Activated CD8-positive, alpha-beta T cell treated with anti-CD3 and anti-CD28 coated beads for 36 hours (primary cell): ENCODE measurements around the gene FZD2. TPM values are rescaled to one million over a fixed set of nuclear protein-coding genes. Genes with fewer than 3 reads are reported as not detected.

ENCODE experiments used
- ATAC-seq: fragments of 200-7000 bp; cut with Tn5 transposase; one replicate; pipeline ENCODE4 v1.10.0; 2021; ENCODE audit warnings: mild to moderate bottlenecking, moderate library complexity
- CTCF ChIA-PET: fragments of 350-600 bp; sonication (Branson Sonifier 250); formaldehyde crosslinking; loops from one replicate; lab custom pipeline; 2021; ENCODE audit warnings: antibody characterized with exemption; lab: Charles Lee
- POLR2A ChIA-PET: fragments of 350-600 bp; sonication (Branson Sonifier 250); formaldehyde crosslinking; loops from one replicate; lab custom pipeline; 2021; ENCODE audit warnings: antibody characterized with exemption; lab: Charles Lee
- DNase-seq: peaks from one replicate; pipeline ENCODE4 v3.0.0-alpha.2; 2020
- H3K27ac Mint-ChIP-seq: one replicate; pipeline ENCODE4 v1.8.0; 2021; ENCODE audit warnings: mild to moderate bottlenecking, mixed read lengths
- H3K27me3 Mint-ChIP-seq: one replicate; pipeline ENCODE4 v1.8.0; 2021; ENCODE audit warnings: mixed read lengths
- H3K36me3 Mint-ChIP-seq: one replicate; pipeline ENCODE4 v1.8.0; 2021; ENCODE audit warnings: low read depth, mixed read lengths
- H3K4me1 Mint-ChIP-seq: one replicate; pipeline ENCODE4 v1.8.0; 2021; ENCODE audit warnings: low read depth, mixed read lengths
- H3K4me3 Mint-ChIP-seq: one replicate; pipeline ENCODE4 v1.8.0; 2021; ENCODE audit warnings: mild to moderate bottlenecking, moderate library complexity, mixed read lengths
- H3K9me3 Mint-ChIP-seq: one replicate; pipeline ENCODE4 v1.8.0; 2021; ENCODE audit warnings: mixed read lengths
- CTCF ChIP-seq: fragments of 200-600 bp; IDR thresholded peaks from one replicate; pipeline ENCODE4 v1.8.0; 2022; ENCODE audit warnings: antibody characterized with exemption, mild to moderate bottlenecking
- intact Hi-C: fragments of 100-400 bp; cut with micrococcal nuclease; formaldehyde crosslinking; loops from one replicate; pipeline ENCODE4 v1.10.0; 2022
- total RNA-seq, 2 experiments: library from RNA; stranded (reverse); gene quantifications; one replicate each; pipeline ENCODE4 v1.2.3, GENCODE V29; 2021

Gene FZD2
- total RNA-seq, 2 experiments from 2014 or later = 0.16 to 0.22 TPM

GRCh38 chr17:44568945-44569858 lies 11.9 kb downstream of the FZD2 start:
- Mint-ChIP-seq H3K4me1 (peaks cover 5% of the 10 kb centered on the region), H3K4me3 (no peak overlapping the region), H3K9me3 (peaks cover 6% of the 10 kb centered on the region), H3K27me3 (peaks cover 18% of the 10 kb centered on the region), H3K36me3 (peaks cover 3% of the 10 kb centered on the region), H3K27ac (no peak overlapping the region)
- ATAC-seq (no peak), DNase-seq (peak; percentile 42)
- POLR2A ChIA-PET = no interaction called here
- no peak for TF ChIP-seq CTCF
- intact Hi-C loops = no loop called here
- CTCF ChIA-PET = no interaction called here

GRCh38 chr17:44572801-44573200 lies 15.5 kb downstream of the FZD2 start:
- DNase-seq = no peak
- no peak overlapping the region for H3K27ac Mint-ChIP-seq
- H3K4me1 Mint-ChIP-seq = peaks cover 5% of the 10 kb centered on the region
- H3K27me3 Mint-ChIP-seq = peaks cover 12% of the 10 kb centered on the region
- no peak for TF ChIP-seq CTCF
- intact Hi-C loops = no loop called here
- no peak for ATAC-seq
- H3K9me3 Mint-ChIP-seq = peaks cover 2% of the 10 kb centered on the region
- POLR2A ChIA-PET = no interaction called here
- no peak overlapping the region for H3K4me3 Mint-ChIP-seq
- CTCF ChIA-PET = no interaction called here
- H3K36me3 Mint-ChIP-seq = no peaks in the 10 kb centered on the region

- intact Hi-C loops = no loop called here
- H3K27me3 Mint-ChIP-seq = peaks cover 20% of the 10 kb centered on the region
- TF ChIP-seq CTCF = no peak
- no peaks in the 10 kb centered on the region for H3K36me3 Mint-ChIP-seq
- no peak overlapping the region for H3K4me3 Mint-ChIP-seq
- ChIA-PET CTCF (no interaction called here), POLR2A (interaction anchor here (1.1 kb wide), 1 partner anchor 13 kb away, joined by 3 read pairs; no protein-coding TSS in a partner anchor)
- no peaks in the 10 kb centered on the region for H3K4me1 Mint-ChIP-seq
- DNase-seq (no peak), ATAC-seq (no peak)
- no peak overlapping the region for H3K27ac Mint-ChIP-seq
- H3K9me3 Mint-ChIP-seq = no peaks in the 10 kb centered on the region
These were observed 18.1 kb downstream of the FZD2 start for GRCh38 chr17:44575403-44575802.

- intact Hi-C loops = no loop called here
- Mint-ChIP-seq H3K4me1 (no peaks in the 10 kb centered on the region), H3K27ac (no peak overlapping the region), H3K27me3 (peaks cover 27% of the 10 kb centered on the region), H3K4me3 (no peak overlapping the region), H3K36me3 (no peaks in the 10 kb centered on the region), H3K9me3 (no peaks in the 10 kb centered on the region)
- POLR2A ChIA-PET = no interaction called here
- TF ChIP-seq CTCF = no peak
- no peak for DNase-seq
- CTCF ChIA-PET = no interaction called here
- ATAC-seq = no peak
These were observed 21.7 kb downstream of the FZD2 start for GRCh38 chr17:44578947-44579346.

- no peak overlapping the region for H3K27ac Mint-ChIP-seq
- no peak overlapping the region for H3K4me3 Mint-ChIP-seq
- intact Hi-C loops = no loop called here
- peaks cover 24% of the 10 kb centered on the region for H3K27me3 Mint-ChIP-seq
- no peaks in the 10 kb centered on the region for H3K4me1 Mint-ChIP-seq
- DNase-seq (peak; percentile 20), ATAC-seq (no peak)
- CTCF ChIA-PET = interaction anchor here (1.1 to 1.3 kb wide), 2 partner anchors 48 to 62 kb away, joined by 3 to 5 read pairs; no protein-coding TSS in a partner anchor
- H3K36me3 Mint-ChIP-seq = no peaks in the 10 kb centered on the region
- TF ChIP-seq CTCF = no peak
- H3K9me3 Mint-ChIP-seq = no peaks in the 10 kb centered on the region
- POLR2A ChIA-PET = no interaction called here
These were observed 24.6 kb downstream of the FZD2 start for GRCh38 chr17:44581868-44582267.
